NCI-H82 (cell line): ENCODE data around the gene THRSP.
"Not testable (repeated sequence)": the region's sequence is repeated elsewhere in the genome, so short reads cannot be mapped to it uniquely, and the experiment has no call there.

ENCODE experiments used
- DNase-seq: peaks from one replicate; lab custom pipeline; 2025; lab: John Stamatoyannopoulos, UW

The THRSP gene

DNA sequence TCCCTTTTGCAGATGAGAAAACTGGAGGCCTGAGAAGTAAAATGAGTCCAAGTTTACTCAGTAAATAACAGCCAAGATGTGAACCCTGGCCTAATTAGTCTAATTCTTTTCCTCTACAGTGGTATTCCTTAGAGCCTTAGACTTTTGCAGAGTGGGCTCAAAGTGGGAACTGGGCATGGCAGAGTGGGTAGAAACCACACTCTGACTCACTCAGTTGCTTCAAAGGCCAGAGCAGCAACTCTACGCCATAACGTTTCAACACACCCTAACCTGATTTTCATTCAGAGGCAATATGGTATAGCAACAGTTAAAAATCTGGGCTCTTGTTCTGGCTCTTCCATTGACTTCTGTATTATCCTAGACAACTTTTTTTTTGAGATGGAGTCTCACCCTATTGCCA, 2.8 kb downstream of the THRSP start:
- no peak for DNase-seq

DNA sequence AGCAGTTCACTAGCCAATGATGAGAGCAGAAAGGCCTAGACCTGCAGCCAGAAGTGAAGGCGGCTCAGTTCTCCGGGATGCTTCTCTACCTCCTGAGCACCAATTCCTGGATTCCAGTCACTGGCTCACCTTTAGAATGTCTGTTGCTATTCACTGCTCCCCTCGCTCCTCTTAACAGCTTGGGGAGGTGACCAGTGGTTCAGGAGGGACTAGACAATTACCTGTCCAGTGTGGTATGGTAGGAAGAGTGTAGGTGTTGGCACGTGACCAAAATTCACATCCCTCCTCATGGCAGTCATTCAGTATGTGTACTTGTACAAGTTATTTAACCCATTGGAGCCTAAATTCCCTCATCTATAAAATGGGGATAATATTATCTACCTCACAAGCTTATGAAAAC, 4.0 kb downstream of the THRSP start:
- no peak for DNase-seq

DNA sequence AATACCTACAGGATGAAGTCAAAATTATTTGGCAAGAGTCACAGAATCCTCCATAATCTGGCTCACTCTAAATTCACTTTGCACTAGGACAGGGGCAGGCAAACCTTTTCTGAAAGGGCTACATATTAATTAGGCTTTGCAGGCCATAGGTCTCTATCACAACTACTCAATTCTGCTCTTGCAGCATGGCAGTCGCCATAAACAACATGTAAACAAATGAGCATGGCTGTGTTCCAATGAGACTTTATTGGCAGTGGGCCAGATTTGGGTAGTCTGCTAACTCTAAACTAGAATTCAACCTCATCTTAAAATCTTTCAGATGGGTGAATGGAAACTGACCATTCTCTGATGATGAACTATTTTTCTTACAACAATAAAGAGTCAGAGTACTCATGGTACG, 5.8 kb downstream of the THRSP start:
- DNase-seq = peak; percentile 53

DNA sequence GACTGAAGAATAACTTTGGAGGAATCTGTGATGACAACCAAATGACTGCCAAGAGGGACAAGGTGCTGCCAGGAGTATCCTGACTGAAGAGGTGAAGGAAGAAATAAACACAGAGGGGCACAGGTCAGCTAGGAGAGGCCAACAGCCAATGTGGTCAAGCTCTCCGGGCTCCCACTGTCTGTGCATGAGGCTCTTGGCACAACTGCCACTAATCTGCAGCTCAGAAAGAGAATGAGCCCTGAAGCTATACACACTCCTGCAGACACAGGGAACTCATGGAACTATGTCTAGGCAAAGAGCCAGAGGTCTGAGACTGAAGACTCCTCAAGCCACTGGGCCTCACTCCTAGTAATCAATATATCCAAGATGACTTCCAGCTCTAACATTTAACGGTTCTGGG, 7.0 kb downstream of the THRSP start:
- DNase-seq = no peak

DNA sequence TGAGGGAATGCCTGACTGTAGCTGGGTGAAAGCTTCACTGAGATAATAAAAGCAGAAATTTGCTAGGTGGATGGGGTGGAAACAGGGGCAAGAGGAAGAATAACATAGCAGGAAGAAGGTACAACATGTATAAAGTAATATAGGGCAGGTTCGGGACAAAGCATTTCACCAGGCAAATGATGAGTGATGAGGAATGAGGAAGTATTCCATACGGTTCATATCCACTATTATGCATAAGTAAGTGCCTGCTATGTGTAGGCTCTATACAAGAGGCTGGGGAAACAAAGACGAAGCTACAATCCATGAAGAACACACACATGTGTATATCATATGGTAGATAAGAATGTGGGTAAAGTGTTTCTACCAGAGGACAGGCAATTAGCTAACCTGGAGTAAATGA, 8.1 kb downstream of the THRSP start:
- DNase-seq = no peak

DNA sequence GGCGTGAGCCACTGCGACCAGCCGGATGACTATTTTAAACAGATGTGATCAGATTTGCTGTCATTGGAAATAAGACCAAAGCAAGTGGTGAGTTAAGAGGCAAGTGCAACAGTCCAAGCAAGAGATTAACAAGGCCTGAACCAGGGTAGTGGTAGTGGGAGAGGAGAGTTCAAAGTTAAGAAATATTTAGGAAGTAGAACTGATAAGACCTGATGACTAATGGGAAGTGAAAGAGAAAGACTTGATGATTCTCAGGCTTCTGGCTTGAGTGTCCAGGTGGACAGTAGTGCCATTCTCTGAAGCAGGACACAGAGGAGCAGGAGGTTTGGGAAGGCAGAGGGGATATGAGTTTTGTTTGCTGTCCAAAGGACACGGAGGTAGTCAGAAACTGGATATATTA, 8.8 kb downstream of the THRSP start:
- DNase-seq = no peak

DNA sequence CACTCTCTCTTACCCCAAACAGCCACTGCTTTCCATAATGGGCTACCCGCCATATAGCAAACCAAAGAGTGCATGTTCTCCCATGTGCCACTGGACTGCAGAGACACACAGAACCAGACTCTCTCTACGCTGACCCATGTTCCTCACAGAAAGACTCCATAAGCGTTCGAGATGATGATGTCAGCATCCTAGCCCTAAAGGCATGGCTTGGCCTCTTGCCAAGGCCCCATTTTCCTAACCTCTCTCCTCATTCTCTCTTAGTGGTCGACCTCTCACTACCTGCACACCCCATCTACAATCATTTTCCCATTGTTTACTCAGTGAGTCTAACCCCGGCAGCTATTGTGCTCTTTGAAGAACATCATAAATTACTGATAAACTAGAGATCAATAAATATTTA, 11.1 kb downstream of the THRSP start:
- no peak for DNase-seq

DNA sequence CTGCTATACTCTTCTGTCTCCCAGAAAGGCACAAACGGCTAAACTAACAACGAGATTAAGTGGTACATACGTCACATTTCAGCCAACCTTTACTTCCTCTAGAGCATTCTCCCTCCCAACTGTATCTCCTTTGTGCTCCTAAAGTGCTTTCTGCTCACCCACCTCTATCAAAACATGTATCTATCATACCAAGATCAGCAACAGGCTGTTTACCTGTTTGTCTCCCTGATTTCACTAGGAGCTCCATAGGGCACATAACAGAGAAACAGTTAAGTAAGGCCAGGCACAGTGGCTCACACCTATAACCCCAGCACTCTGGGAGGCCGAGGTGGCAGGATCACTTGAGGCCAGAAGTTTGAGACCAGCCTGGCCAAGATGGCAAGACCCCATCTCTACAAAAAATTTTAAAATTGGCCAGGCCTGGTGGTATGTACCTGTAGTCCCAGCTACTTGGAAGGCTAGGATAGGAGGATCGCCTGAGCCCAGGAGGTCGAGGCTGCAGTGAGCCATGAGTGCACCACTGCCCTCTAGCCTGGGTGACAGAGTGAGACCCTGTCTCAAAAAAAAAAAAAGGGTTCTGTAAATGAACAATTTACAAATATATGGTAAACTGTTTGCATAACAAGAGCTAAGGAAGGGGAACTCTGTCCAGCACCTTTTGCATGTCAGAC, 13.2 kb downstream of the THRSP start:
- DNase-seq = peak; percentile 29

DNA sequence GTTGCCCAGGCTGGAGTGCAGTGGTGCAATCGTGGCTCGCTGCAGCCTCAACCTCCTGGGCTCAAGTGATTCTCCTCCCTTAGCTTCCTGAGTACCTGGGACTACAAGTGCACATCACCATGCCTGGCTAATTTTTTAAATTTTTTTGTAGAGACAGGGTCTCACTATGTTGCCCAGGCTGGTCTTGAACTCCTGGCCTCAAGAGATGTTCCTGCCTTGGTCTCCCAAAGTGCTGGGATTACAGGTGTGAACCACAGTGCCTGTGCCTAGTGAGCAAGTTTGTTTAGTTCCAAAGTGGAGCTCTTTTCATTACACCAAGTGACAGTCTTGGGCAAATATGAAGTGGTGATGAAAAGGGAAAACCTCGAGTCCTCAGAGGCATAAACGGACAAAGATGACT, 13.9 kb downstream of the THRSP start:
- DNase-seq = not testable (repeated sequence)

DNA sequence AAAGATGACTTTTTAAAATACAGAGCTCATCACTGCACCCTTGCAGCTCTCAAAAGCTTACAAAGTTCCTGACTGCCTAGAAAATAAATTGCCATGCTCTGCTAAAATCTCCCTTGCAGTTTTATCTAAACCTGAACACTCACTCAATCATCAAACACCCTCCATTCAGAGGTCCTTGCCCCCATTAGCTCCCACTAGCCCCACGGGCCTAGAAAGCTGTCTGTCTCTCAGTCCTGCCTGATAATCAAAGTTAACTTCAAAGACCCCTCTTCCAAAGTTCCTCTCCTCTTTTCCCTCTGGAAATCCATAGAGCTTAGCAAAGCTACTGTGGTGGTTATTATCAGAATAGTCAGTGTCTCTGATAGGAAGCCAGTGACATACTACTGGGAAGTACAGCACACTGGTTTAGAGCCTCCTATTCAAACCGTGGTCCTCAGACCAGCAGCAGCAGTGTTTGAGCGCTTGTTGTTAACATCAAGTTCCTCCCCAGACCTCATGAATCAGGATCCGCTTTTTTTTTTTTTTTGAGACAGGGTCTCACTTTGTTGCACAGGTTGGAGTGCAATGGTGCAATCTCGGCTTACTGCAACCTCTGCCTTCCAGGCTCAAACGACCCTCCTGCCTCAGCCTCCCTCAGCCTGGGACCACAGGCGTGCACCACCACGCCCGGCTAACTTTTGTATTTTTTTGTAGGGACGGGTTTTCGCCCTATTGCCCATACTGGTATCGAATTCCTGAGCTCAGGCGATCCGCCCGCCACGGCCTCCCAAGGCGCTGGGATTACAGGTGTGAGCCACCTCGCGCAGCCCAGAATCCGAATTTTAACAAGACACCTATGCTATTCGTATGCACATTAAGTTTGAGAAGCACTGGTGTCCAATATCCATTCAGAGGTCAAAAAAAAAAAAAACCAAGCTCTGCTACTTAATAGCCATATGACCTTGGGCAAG, 14.8 kb downstream of the THRSP start:
- DNase-seq = no peak

DNA sequence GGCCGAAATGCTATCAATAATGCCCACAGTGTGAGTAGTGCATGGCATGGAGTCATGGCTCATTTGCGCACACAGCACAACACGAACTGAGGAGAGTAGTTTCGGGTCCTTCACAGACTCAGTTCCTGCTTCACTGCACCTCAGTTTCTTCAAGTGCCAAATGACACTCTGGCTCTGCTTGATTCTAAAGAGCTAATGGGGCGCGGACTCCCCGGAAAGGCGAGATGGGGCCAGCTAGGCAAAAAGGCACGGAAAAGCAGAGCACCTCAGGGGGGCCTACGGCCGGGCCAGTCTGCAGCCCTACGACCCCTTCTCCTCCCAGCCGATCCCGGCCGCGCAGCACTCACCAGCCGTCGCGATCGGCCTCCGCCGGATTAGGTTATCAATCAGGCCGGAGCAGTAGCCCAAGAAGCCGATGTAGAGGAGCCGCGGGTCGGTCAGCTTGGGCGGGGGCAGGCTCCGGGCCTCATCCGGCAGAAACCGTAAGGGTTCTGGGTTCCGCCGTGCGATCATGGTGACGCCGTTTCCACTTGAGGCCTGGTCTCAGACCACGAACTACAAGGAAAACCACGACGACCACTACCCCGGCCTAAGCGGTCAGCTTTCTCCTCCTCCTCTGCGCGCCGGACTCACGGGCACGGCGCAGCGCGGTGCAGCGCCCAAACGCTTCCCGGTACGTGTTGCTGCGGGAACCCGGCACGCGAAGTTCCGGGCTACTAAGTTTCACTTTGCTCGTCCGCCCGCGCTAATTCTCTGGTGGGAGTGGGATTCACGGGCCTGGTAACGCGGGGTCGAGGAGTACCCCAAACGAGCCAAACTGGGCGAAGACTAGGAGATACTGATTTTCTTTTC, 15.8 kb downstream of the THRSP start, which contains the start of gene NDUFC2:
NDUFC2 (minus strand) TSS at position 631 of the 852 bp plus-strand sequence; CDS start at position 513, 118 bp downstream.
- DNase-seq = peak; percentile 82

DNA sequence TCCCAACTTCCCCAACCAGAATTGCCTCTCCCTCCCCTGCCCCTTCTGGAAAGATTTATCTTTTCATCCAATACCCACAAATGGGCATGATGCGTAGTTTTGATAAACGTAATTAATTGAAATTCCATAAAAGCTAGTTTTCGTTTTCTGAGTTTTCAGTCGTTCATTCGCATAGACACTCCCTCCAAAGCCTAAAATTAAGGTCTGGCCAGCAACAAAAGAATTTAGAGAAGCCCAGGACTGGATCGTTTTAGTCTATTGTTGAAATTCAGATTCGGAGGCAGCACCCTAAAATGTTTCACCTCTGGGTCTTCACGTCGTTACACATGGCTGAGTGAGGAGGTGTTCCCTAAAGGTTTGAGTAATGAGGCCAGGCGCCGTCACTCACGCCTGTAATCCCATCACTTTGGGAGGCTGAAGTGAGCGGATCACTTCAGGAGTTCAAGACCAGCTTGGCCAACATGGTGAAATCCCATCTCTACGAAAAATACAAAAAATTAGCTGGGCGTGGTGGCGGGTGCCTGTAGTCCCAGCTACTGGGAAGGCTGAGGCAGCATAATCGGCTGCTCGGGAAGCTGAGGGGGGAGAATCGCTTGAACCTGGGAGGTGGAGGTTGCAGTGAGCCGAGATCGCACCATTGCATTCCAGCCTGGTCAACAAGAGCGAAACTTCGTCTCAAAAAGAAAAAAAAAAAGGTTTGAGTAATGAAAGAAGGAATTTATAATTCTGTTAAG, 16.6 kb downstream of the THRSP start:
- no peak for DNase-seq

DNA sequence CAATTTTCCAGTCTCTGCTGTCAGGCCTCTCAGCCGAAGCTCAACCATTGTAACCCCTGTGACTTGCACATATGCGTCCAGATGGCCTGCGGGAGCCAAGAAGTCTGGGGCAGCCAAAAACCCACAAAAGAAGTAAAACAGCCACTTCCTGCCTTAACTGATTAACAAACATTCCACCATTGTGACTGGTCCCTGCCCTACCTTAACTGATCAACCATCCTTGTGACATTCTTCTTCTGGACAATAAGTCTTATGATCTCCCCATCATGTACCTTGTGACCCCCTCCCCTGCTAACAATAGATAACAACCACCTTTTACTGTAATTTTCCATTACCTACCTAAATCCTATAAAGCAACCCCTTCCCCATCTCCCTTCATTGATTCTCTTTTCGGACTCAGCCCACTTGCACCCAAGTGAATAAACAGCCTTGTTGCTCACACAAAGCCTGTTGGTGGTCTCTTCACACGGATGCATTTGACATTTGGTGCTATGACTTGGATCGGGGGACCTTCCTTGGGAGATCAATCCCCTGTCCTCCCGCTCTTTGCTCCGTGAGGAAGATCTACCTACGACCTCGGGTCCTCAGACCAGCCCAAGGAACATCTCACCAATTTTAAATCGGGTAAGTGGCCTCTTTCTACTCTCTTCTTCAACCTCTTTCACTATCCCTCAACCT, 17.3 kb downstream of the THRSP start:
- no peak for DNase-seq

DNA sequence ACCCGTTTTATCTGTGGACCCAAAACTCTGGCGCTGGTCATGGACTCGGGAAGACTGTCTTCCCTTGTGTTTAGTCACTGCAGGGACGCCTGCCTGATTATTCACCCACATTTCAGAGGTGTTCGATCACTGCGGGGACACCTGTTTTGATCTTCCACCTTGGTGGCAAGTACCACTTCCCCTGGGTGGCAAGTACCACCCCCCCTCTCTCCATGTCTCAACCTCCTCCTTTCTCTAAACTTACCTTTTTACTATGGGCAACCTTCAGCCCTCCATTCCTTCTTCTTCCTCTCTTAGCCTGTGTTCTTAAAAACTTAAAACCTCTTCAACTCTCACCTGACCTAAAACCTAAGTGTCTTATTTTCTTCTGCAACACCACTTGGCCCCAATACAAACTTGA, 17.9 kb downstream of the THRSP start:
- no peak for DNase-seq

DNA sequence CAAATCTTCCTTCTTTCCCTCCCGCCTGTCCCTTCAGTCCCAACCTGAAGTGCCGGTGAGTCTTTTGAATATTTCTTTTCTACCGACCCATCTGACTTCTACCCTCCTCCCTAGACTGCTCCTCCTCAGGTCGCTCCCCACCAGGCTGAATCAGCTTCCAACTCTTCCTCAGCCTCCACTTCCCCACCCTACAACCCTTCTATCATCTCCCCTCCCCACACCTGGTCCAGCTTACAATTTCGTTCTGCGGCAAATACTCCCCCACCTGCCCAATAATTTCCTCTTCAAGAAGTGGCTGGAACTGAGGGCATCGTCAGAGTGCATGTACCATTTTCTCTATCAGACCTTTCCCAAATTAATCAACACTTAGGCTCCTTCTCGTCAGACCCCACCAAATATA, 18.5 kb downstream of the THRSP start:
- DNase-seq = no peak

DNA sequence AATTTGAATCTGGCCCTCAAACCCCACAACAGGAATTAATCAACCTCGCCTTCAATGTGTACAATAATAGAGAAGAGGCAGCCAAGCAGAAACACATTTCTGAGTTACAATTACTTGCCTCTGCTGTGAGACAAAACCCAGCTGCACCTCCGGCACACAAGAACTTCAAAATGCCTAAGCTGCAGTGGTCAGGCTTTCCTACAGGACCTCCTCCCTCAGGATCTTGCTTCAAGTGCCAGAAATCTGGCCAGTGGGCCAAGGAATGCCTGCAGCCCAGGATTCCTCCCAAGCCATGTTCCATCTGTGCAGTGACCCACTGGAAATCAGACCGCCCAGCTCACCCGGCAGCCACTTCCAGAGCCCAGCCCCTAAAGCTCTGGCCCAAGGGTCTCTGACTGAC, 19.4 kb downstream of the THRSP start:
- DNase-seq = no peak

DNA sequence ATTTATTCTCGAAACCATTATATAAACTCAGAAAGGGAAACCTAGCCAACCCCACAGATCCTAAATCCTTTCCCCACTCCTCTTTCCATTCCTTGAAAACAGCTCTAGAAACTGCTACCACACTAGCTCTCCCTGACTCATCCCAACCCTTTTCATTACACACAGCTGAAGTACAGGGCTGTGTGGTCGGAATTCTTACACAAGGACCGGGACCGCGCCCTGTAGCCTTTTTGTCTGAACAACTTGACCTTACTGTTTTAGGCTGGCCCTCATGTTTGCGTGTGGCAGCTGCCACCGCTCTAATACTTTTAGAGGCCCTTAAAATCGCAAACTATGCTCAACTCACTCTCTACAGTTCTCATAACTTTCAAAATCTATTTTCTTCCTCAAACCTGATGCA, 20.8 kb downstream of the THRSP start:
- not testable (repeated sequence) for DNase-seq

DNA sequence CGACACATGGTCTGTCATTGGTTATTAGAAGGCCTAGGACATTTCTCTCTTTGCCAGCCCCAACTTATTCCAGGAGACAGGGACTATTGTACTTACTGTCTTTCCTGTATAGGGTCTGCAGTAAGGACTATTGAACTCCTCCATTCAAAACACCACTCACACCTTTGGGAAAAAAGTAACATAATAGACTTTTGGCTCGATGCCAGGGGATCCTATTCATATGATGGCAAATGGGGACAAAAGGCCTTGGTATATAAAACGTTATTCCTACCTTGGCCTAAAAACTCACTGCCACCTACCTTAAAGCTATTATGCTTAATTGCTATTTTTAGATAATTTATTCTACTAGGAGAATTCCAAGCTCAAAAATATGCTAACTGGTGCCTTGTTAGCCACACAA, 22.3 kb downstream of the THRSP start:
- DNase-seq = peak; percentile 8

DNA sequence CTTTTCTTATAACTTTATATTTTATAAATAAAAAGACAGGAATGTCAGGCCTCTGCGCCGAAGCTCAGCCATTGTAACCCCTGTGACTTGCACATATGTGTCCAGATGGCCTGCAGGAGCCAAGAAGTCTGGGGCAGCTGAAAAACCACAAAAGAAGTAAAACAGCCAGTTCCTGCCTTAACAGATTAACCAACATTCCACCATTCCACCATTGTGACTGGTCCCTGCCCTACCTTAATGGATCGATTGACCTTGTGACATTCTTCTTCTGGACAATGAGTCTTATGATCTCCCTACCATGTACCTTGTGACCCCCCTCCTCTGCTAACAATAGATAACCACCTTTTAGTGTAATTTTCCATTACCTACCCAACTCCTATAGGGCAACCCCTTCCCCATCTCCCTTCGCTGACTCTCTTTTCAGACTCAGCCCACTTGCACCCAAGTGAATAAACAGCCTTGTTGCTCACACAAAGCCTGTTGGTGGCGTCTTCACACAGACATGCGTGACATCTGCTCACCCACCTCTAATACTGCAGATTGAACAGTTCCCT, 22.9 kb downstream of the THRSP start:
- DNase-seq = peak; percentile 56

DNA sequence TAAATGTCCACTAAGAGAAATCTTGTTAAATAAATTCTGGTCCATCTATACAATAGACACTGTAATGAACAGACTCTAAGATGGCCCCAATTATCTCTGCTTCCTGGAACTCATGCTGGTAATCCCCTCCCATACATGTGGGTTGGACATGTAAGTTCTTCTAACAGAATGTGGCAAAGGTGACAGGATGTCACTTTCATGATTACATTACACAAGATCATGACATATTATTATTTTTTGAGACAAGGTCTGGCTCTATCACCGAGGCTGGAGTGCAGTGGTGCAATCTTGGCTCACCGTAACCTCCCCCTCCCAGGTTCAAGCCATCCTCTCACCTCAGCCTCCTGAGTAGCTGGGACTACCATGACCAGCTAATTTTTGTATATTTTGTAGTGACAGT, 30.6 kb downstream of the THRSP start:
- DNase-seq = no peak
